Activated CD8-positive, alpha-beta memory T cell treated with anti-CD3 and anti-CD28 coated beads for 36 hours (primary cell): ENCODE measurements around the gene HOOK2. TPM values are rescaled to one million over a fixed set of nuclear protein-coding genes. Genes with fewer than 3 reads are reported as not detected.

Experiments used
- CTCF ChIA-PET: fragments of 350-600 bp; sonication (Branson Sonifier 250); formaldehyde crosslinking; loops from one replicate; lab custom pipeline; 2021; ENCODE audit warnings: antibody characterized with exemption; lab: Charles Lee
- POLR2A ChIA-PET: fragments of 350-600 bp; sonication (Branson Sonifier 250); formaldehyde crosslinking; loops from one replicate; lab custom pipeline; 2021; ENCODE audit warnings: antibody characterized with exemption; lab: Charles Lee
- total RNA-seq, 2 experiments: library from RNA; stranded (reverse); gene quantifications; one replicate each; pipeline ENCODE4 v1.2.3, GENCODE V29; 2021

HOOK2 gene
- total RNA-seq, 2 experiments from 2014 or later: 12.9 to 13.1 TPM

DNA sequence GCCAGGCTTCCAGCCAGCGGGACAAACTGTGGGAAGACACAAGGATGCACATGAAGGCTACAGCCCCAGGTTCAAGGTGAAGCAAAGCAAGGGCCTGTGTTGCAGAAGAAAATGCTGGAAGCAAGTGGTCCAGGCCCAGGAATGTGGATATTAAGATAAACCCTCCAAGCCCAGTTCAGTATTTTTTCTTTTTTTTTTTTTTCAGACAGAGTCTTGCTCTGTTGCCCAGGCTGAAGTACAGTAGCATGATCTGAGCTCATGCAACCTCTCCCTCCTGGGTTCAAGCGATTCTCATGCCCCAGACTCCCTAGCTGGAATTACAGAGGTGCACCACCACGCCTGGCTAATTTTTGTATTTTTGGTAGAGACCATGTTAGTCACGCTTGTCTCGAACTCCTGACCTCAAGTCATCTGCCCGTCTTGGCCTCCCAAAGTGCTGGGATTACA is 21.8 kb upstream of the HOOK2 start:
- POLR2A ChIA-PET: interaction anchor here (2.4 to 8.2 kb wide), 2 partner anchors 21 to 31 kb away, joined by 10 to 110 read pairs; partner anchors contain the start of gene HOOK2
- CTCF ChIA-PET: interaction anchor here (0.6 to 14.9 kb wide), 11 partner anchors 11 to 1813 kb away, joined by 3 to 598 read pairs (median 4); partner anchors contain the start of genes HOOK2 and TRIR

DNA sequence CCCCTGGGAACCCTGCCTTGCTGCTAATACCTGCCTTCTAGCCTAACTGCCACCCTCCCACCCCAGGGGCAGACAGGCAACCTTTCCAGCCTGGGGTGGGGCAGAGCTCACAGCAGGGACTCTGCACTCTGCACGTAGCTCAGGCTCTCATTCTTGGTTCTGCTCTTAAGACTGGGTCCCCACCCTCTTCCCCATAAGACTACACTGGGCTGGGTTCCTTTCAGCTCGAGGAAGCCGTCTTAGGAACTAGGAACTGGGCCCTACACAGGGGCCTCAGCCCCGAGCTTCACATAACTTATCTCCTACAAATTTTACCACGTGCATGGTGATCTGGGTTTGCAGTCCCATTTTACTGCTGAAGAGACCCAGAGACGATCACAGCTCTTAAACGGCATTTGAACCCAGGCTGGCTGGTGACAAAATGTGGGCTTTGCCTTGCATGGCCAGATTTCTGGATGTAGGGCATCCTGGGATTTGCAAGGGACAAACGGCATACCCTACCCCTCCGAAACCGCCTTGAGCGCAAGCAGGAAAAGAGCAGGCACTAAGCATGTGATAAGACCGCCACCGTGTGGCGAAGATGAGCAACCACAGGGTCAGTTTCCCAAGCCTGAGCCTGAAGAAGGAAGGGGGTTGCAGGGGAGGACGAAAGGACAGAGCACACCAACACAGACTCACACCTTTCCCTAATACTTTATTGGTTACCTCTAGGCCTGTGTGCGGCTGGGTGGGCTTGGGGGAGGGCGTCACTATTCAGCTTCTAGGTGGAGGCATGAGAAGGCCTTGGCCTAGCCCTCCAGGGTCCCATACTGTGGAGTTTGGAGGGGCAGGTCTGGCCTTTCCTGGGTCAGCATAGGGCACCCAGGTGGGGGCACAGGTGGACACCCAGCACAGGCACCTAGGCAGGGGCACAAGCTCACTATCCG is 21.1 kb upstream of the HOOK2 start:
- POLR2A ChIA-PET: interaction anchor here (0.6 to 8.2 kb wide), 5 partner anchors 20 to 119 kb away, joined by 3 to 110 read pairs (median 4); partner anchors contain the start of gene HOOK2

DNA sequence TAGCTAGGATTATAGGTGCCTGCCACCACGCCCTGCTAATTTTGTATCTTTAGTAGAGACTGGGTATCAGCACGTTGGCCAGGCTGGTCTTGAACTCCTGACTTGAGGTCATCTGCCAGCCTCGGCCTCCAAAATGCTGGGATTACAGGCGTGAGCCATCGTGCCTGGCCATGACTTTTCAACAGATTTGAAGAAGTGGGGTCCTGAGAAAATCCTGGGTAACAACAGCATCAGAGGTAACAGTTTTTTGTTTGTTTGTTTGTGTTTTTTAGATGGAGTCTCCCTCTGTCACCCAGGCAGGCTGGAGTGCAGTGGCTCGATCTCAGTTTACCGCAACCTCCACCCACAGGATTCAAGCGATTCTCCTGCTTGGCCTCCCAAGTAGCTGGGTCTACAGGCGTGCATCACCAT is 19.6 kb upstream of the HOOK2 start:
- POLR2A ChIA-PET: interaction anchor here (8.2 kb wide), 1 partner anchor 19 kb away, joined by 110 read pairs; the partner anchor contains the start of gene HOOK2
- CTCF ChIA-PET: interaction anchor here (1.6 to 14.9 kb wide), 5 partner anchors 9 to 52 kb away, joined by 4 to 598 read pairs (median 18); partner anchors contain the start of gene HOOK2

More for the DNA sequence above, 21.1 kb upstream of the HOOK2 start:
- CTCF ChIA-PET: interaction anchor here (0.6 to 14.9 kb wide), 15 partner anchors 10 to 563 kb away, joined by 3 to 598 read pairs (median 4); partner anchors contain the start of genes HOOK2, RNASEH2A and TRIR

DNA sequence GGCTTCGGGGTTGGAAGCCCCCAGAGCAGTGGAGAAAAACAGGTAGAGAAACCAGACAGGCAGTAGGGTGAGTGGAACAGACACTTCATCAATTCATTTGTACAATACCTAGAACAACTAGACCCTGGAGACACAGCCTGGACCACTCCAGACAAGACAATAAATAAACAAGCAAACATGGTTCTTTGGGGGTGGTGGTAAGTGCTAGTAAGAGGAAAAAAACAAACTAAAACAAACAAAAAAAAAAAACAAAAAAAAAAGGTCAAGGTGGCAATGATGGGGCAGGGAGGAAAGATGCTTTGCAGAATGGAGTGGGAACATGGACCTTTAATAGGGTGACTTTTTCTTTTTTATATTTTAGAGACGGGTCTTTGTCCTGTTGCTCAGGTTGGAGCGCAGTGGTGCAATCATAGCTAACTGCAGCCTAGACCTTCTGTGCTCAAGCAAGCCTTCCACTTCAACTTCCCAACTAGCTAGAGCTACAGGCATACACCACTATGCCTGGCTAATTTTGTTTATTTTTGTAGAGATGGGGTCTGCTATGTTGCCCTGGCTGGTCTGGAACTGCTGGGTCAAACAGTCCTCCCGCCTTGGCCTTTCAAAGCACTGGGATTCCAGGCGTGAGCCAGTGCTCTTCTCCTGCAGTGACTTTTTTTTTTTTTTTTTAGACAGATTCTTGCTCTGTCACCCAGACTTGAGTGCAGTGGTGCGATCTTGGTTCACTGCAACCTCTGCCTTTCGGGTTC is 19.0 kb upstream of the HOOK2 start:
- POLR2A ChIA-PET: interaction anchor here (0.6 to 8.2 kb wide), 4 partner anchors 18 to 120 kb away, joined by 3 to 110 read pairs (median 4); partner anchors contain the start of gene HOOK2

DNA sequence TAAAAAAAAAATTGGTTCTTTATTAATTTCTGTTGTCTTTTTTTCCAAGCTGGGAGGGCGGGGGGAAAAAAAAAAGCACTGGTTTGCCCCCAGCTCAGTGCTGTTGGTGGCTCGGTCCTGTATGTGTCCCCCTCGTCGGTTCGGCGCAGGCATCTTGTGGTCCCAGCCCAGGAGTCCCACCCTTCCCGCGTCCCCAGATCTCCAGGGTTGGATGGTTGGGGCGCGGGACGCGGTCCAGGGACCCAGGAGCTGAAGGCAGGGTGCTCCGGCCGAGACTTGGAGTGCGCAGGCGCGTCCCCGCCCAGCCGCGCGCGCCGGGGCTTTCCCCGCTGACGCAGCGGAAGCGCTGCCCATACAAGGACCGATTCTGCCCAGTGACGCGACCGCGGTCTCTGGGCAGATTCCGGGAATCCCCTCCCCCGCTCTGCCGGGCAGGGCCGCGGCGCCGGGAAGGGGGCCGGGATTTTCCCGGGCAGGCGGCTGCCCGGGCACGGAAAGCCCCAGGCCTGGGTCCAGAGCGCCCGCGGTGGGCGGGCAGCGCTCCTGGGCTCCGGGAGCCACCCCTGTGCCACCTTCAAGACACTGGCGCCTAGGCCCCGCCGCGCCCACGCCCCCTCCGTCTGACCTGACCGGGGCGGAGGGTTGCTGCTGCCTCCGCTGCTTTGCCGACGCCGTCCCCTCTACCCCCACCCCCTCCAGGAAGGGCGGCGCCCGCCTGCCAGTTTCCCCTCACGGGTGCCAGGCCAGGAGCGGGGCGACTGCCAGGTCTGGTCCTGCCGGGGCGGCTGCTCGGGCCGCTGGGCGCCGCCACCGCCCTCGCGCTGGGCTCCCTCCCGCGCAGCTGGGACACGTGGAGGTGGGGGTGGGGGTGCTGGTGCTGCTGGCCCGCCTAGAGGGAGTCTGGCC is 18.2 kb upstream of the HOOK2 start:
- POLR2A ChIA-PET: interaction anchor here (0.6 to 8.2 kb wide), 8 partner anchors 11 to 121 kb away, joined by 3 to 110 read pairs (median 5); partner anchors contain the start of gene HOOK2

More for the DNA sequence above, 19.0 kb upstream of the HOOK2 start:
- CTCF ChIA-PET: interaction anchor here (2.5 to 14.9 kb wide), 3 partner anchors 12 to 53 kb away, joined by 18 to 598 read pairs (median 82); partner anchors contain the start of gene HOOK2

DNA sequence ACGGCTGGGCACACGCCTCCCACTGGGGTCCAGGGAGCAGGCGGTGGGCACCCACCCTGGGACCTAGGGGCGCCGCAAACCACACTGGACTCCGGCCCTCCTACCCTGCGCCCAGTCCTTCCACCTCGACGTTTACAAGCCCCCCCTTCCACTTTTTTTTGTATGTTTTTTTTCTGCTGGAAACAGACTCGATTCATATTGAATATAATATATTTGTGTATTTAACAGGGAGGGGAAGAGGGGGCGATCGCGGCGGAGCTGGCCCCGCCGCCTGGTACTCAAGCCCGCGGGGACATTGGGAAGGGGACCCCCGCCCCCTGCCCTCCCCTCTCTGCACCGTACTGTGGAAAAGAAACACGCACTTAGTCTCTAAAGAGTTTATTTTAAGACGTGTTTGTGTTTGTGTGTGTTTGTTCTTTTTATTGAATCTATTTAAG is 17.5 kb upstream of the HOOK2 start:
- ChIA-PET CTCF (interaction anchor here (0.9 to 14.9 kb wide), 5 partner anchors 11 to 112 kb away, joined by 3 to 598 read pairs (median 9); partner anchors contain the start of genes DHPS and HOOK2), POLR2A (interaction anchor here (0.6 to 8.2 kb wide), 12 partner anchors 10 to 360 kb away, joined by 3 to 110 read pairs (median 6); partner anchors contain the start of genes HOOK2 and TRIR)

More for the DNA sequence above, 18.2 kb upstream of the HOOK2 start:
- CTCF ChIA-PET: interaction anchor here (0.9 to 14.9 kb wide), 4 partner anchors 11 to 58 kb away, joined by 3 to 598 read pairs (median 46); partner anchors contain the start of gene HOOK2

DNA sequence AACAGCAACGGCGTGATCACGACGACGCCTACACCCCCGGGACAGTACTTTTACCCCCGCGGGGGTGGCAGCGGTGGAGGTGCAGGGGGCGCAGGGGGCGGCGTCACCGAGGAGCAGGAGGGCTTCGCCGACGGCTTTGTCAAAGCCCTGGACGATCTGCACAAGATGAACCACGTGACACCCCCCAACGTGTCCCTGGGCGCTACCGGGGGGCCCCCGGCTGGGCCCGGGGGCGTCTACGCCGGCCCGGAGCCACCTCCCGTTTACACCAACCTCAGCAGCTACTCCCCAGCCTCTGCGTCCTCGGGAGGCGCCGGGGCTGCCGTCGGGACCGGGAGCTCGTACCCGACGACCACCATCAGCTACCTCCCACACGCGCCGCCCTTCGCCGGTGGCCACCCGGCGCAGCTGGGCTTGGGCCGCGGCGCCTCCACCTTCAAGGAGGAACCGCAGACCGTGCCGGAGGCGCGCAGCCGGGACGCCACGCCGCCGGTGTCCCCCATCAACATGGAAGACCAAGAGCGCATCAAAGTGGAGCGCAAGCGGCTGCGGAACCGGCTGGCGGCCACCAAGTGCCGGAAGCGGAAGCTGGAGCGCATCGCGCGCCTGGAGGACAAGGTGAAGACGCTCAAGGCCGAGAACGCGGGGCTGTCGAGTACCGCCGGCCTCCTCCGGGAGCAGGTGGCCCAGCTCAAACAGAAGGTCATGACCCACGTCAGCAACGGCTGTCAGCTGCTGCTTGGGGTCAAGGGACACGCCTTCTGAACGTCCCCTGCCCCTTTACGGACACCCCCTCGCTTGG is 16.9 kb upstream of the HOOK2 start:
- ChIA-PET CTCF (interaction anchor here (0.9 to 14.9 kb wide), 6 partner anchors 10 to 111 kb away, joined by 3 to 598 read pairs (median 7); partner anchors contain the start of genes DHPS, HOOK2 and THSD8), POLR2A (interaction anchor here (0.5 to 8.2 kb wide), 19 partner anchors 9 to 360 kb away, joined by 3 to 110 read pairs (median 4); partner anchors contain the start of genes GET3, HOOK2 and TRIR)

DNA sequence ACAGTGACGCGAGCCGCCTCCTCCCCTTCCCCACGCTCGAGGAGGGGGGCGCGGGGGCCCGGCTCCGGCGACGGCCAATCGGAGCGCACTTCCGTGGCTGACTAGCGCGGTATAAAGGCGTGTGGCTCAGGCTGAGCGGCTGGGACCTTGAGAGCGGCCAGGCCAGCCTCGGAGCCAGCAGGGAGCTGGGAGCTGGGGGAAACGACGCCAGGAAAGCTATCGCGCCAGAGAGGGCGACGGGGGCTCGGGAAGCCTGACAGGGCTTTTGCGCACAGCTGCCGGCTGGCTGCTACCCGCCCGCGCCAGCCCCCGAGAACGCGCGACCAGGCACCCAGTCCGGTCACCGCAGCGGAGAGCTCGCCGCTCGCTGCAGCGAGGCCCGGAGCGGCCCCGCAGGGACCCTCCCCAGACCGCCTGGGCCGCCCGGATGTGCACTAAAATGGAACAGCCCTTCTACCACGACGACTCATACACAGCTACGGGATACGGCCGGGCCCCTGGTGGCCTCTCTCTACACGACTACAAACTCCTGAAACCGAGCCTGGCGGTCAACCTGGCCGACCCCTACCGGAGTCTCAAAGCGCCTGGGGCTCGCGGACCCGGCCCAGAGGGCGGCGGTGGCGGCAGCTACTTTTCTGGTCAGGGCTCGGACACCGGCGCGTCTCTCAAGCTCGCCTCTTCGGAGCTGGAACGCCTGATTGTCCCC is 16.1 kb upstream of the HOOK2 start, which contains the start of gene JUNB:
Gene JUNB (plus strand): TSS at position 142 of the 706 bp plus-strand sequence. CDS start 286 bp downstream, at position 428.
- POLR2A ChIA-PET: interaction anchor here (0.5 to 8.2 kb wide), 15 partner anchors 9 to 1096 kb away, joined by 3 to 110 read pairs (median 4); partner anchors contain the start of genes GET3, HOOK2 and TRIR

DNA sequence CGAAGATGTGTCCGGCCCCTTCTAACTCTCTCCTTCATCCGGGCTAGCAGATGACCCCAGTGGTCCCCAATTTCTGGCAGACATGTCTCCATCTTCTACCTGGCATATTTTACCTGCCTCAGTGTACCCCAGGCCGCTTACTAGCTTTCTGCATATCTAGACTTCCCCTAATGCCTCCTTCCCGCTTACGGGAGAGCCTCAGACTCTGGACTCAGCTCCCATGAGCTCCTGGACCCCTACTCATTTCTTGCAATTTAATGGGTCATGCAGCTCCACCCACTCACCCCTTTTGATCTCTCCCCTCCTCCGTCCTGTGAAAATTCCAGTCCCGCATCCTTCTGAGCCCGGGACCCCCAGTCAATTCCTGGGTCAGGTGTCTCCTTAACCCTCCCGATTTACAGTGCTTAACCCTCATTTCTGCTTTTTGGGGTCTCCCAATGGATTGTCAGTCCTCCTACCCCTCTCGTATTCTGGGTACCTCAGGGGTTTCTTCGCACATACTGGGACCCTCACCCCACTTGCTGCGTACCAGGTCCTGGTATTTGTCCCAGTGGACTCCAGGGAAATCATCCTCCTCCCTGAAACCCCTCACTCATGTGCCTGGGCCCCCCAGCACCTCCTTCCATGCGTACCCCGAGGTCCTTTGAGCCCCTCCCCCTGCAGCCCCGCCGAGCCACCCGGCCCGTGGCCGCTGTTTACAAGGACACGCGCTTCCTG is 15.4 kb upstream of the HOOK2 start:
- ChIA-PET CTCF (interaction anchor here (0.9 to 14.9 kb wide), 3 partner anchors 8 to 68 kb away, joined by 3 to 598 read pairs (median 82); partner anchors contain the start of gene HOOK2), POLR2A (interaction anchor here (0.5 to 8.2 kb wide), 11 partner anchors 8 to 1095 kb away, joined by 3 to 110 read pairs (median 4); partner anchors contain the start of genes GET3, HOOK2 and TRIR)

More for the DNA sequence above, 16.1 kb upstream of the HOOK2 start, which contains the start of gene JUNB:
- CTCF ChIA-PET: interaction anchor here (0.9 to 14.9 kb wide), 6 partner anchors 9 to 110 kb away, joined by 3 to 598 read pairs (median 7); partner anchors contain the start of genes DHPS, HOOK2 and THSD8

DNA sequence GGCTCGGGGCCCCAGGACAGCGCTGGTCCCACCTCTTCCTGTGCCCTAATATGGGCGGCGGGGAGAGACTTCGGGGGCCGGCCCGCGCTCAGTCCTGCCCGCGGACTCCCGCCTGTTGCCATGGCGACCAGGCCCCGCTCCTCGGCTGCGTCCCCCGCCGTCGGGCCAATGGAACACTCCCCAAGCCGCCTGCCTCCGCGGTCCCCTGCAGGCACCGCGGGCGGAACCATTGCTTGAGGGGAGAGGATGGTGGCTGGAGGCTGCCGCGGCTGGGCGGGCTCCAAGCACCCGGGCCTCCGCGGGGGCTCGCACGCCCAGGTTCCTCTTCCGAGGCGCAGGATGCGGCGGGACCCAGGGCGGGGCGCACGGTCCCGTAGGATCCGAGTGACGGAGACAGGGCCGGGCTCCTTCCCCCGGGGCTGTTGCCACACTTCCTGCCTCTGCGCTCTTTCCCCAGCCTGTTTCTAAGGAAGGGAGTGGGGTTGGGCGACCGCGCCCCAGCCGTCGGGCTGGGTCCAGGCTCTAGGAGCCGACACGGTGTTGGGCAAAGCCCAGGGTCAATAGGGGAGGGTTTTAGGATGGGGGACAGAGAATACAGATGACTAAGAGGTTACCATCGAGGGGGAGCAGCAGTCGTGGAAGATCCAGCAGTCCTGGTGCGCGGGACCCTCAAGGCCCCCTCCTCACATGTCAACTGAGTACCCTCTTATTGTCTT is 14.7 kb upstream of the HOOK2 start:
- CTCF ChIA-PET: interaction anchor here (3.3 to 14.9 kb wide), 3 partner anchors 8 to 23 kb away, joined by 41 to 598 read pairs (median 82); partner anchors contain the start of gene HOOK2
- POLR2A ChIA-PET: interaction anchor here (0.7 to 8.2 kb wide), 4 partner anchors 8 to 362 kb away, joined by 3 to 110 read pairs (median 6); partner anchors contain the start of gene HOOK2

DNA sequence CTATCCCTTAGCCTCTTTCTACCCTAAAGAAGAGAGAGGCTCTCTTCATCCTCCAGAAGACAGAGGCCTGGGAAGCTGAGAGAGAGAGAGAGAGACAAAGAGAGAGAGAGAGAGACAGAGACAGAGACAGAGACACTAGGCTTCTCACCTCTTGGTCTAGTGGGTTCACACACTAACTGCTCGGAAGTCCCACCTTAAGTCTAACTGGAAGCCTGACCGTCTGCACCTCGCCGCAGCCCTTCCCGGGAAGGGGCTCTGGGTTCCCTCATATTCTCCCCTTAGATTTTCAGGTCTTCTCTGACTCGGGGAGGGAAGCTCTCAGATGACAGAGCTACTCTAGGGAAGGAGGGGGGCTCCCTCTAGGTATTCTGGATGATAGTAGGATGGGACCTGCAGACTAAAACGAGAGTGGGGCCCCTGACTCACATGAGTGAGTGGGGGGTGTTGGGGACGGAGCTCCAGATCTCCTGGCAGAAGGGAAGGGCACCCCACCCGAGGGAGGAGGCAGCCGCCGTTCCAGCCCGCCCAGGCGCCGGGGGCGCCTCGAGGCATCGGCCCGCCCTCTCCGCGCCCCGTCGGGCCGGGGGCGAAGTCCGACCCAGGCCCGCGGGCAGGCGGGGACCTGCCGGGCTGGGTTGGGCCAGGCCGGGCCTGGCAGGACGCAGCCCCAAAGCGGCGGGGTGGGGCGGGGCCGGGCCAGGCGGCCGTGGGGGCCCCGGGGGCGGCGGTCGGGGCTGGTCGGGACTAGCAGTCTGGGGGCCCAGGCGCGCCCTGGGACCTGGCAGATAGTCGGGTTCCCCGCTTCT is 13.9 kb upstream of the HOOK2 start:
- ChIA-PET CTCF (interaction anchor here (0.8 to 3.3 kb wide), 5 partner anchors 12 to 272 kb away, joined by 3 to 41 read pairs (median 3); partner anchors contain the start of genes PRDX2 and THSD8), POLR2A (interaction anchor here (0.9 to 1.5 kb wide), 3 partner anchors 11 to 363 kb away, joined by 3 to 8 read pairs (median 4); no protein-coding TSS in a partner anchor)

DNA sequence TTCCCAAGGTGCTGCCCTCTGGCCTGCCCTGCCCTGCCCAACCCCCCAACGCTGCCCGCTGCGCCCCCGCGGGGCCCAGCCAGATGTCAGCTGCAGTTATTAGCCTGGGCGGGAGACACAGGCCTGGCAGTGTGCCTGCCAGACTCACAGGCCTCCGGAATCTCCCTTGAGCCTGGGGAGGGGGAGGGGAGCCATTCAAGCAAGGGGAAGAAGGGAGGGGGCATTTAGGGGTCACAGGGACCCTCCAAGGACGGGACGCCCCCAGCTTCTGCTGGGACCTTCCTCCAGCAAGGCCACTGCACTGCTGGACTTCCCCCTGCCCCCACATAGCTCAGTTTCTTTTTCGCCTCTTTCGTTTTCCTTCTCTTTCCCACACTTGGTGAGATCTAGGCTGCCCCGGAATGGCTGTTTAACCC is 13.3 kb upstream of the HOOK2 start:
- CTCF ChIA-PET: interaction anchor here (0.8 to 3.3 kb wide), 5 partner anchors 11 to 273 kb away, joined by 3 to 41 read pairs (median 3); partner anchors contain the start of genes PRDX2 and THSD8
- POLR2A ChIA-PET: interaction anchor here (0.9 to 1.5 kb wide), 3 partner anchors 10 to 364 kb away, joined by 3 to 8 read pairs (median 4); no protein-coding TSS in a partner anchor
